Gastrocnemius medialis (tissue), 4 donors: ENCODE measurements around the gene CKB. TPM values are rescaled to one million over a fixed set of nuclear protein-coding genes. Genes with fewer than 3 reads are reported as not detected.

ENCODE experiments used
- ATAC-seq, 2 donors: fragments of 150-250 bp; one replicate each; pipeline ENCODE4 v1.9.1; 2016
- DNase-seq, 2 donors: peaks; one replicate each; pipeline ENCODE4 v3.0.0-alpha.2; 2019
- H3K27ac ChIP-seq, 4 donors: fragments of 200-600 bp; sonication (generic); 1 replicate in 1 of 4; 2 replicates in 3 of 4; pipeline ENCODE4 v1.5.1; 2016 to 2018; ENCODE audit warnings: mild to moderate bottlenecking in 2 of 4, moderate library complexity in 1 of 4
- H3K27me3 ChIP-seq, 3 donors: fragments of 200-600 bp; sonication (generic) in 2 of 3; 1 replicate in 1 of 3; 2 replicates in 2 of 3; pipeline versions ENCODE4 v1.5.1 to v1.6.0; 2016 to 2019; ENCODE audit warnings: mild to moderate bottlenecking in 1 of 3, moderate library complexity in 1 of 3
- H3K36me3 ChIP-seq, 2 donors: fragments of 200-600 bp; sonication (generic) in 1 of 2; one replicate each; pipeline ENCODE4 v1.5.1; 2017 to 2018
- H3K4me1 ChIP-seq, 2 donors: fragments of 200-600 bp; sonication (generic) in 1 of 2; one replicate each; pipeline ENCODE4 v1.5.1; 2016 to 2017; ENCODE audit warnings: mild to moderate bottlenecking in 2 of 2
- H3K4me3 ChIP-seq, 4 donors: fragments of 200-600 bp; sonication (generic) in 3 of 4; 1 replicate in 1 of 4; 2 replicates in 3 of 4; pipeline ENCODE4 v1.5.1; 2016 to 2019; ENCODE audit warnings: mild to moderate bottlenecking in 2 of 4
- H3K9me3 ChIP-seq, 3 donors: fragments of 200-600 bp; sonication (generic) in 2 of 3; 1 replicate in 1 of 3; 2 replicates in 2 of 3; pipeline ENCODE4 v1.5.1; 2016 to 2019
- CTCF ChIP-seq, 5 experiments: fragments of 450-650 bp in 3 of 5; fragments of 200-600 bp in 2 of 5; sonication (generic) in 2 of 5; IDR thresholded peaks in 4 of 5; conservative IDR thresholded peaks in 1 of 5; 1 replicate in 4 of 5; 2 replicates in 1 of 5; pipeline ENCODE4 v1.5.1; 2016 to 2019; ENCODE audit warnings: antibody characterized with exemption in 5 of 5, mild to moderate bottlenecking in 3 of 5, moderate library complexity in 3 of 5
- POLR2A ChIP-seq, 2 donors: fragments of 450-650 bp; IDR thresholded peaks; one replicate each; pipeline ENCODE4 v1.6.1; 2017; ENCODE audit warnings: antibody characterized with exemption in 2 of 2, mild to moderate bottlenecking in 2 of 2, moderate library complexity in 2 of 2
- in situ Hi-C, 4 donors: fragments of 200-750 bp; cut with MboI; loops; one replicate each; pipeline versions ENCODE4 v1.15.0 to v1.8.0; 2017; ENCODE audit warnings: low sequenced_read_pairs in 4 of 4
- intact Hi-C: fragments of 100-400 bp; cut with DNase I; formaldehyde crosslinking; loops from one replicate; pipeline ENCODE4 v1.15.1; 2023; ENCODE audit warnings: low total_unique reads
- total RNA-seq, 4 donors: library from RNA; depleted of rRNA; stranded (reverse); fragments of >200 nt; gene quantifications; one replicate each; pipeline versions ENCODE4 v1.1.0 to v1.2.3, GENCODE V29; 2016

The CKB gene
- total RNA-seq, 4 donors from 2014 or later: 20.7 to 110 (median 43.4) TPM

DNA sequence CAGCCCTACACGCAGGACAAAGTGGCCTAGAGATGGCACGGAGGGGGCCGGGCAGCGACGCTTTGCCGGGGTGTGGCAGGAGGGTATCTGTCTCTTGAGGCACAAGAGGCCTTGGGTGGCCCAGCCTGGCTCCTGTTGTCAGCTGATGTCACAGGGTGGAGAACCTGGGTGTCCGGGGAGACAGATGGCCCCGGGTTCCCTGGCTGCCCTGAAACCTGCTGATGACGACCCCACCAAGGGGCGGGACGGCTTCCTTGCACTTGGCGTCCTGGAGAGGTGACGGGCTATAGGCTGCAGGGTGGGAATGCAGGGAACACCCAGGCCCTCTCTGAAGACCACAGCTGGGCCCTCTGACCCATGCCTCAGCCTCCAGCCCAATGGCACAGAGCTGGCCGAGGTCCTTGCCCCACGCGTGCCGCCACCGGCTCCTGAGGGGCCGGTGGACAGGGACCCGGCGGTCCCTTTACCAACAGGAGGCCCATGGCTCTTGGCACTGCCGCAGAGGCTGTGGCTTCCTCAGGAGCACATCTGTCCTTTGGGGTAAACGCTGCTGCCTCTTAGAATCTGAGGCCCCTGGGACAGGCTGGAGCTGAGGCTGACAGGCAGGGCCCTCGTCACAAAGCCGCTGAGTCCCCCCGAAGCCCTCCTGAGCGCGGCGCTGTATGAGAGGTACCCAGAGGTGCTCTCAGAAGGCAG, 22.7 kb upstream of the CKB start:
- H3K9me3 ChIP-seq: no peaks in the 10 kb centered on the region
- H3K27ac ChIP-seq: no peak overlapping the region
- in situ Hi-C loops (no loop called here), intact Hi-C loops (loop anchor here (5.0 kb wide), 1 partner anchor 43 kb away; no protein-coding TSS in a partner anchor)
- H3K4me1 ChIP-seq: peaks cover 13 to 49% of the 10 kb centered on the region in 2 donors
- H3K27me3 ChIP-seq: no peaks in the 10 kb centered on the region
- DNase-seq (no peak), ATAC-seq (no peak)
- H3K36me3 ChIP-seq: no peaks in the 10 kb centered on the region
- TF ChIP-seq POLR2A (IDR thresholded peaks at IDR 0.05) (no peak), CTCF (IDR thresholded peaks at IDR 0.05 in 4 of 5, conservative IDR thresholded peaks at IDR 0.05 in 1 of 5) (no peak)
- no peak overlapping the region for H3K4me3 ChIP-seq

DNA sequence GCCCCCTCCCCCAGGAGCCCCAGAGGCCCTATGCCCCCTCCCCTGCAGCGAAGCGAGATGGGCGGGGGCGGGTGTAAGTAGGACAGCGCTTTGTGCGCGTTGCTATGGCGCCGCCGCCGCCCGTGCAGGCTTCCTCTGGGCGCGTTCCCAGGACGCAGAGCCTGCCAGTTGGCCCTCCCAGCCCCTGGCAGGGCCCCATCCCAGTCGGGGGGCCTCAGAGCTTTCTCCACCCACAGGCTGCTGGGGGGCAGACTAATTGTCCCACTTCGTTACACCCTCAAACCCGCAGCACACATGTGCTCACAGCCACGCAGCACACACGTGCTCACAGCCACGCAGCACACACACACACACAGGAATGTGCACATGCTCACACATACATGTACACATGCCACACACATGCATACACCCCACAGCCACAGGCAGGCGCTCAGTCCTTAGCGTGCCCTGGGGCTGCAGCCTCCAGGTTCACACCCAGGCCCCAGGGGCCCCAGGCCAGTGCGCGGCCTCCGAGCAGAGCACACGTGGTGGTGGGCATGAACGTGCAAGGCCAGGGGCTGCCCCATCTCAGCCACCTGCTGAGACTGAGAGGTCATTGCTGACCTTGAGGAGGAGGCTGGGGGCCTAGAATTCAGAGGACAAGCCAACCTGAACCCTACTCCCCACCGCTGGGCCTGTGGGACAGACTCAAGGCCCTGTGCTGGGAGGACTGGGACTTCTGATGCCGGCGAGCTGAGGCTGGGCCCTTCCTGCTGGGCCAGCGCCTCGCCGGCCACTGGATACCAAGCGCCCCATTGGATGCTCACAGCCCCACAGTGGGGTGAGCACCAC, 22.0 kb upstream of the CKB start:
- Histone ChIP-seq H3K36me3 (no peaks in the 10 kb centered on the region), H3K4me3 (no peak overlapping the region), H3K4me1 (peaks cover 15 to 46% of the 10 kb centered on the region in 2 donors), H3K9me3 (no peaks in the 10 kb centered on the region), H3K27ac (peak overlapping the region in 1 of 4 donors; percentile 23), H3K27me3 (no peaks in the 10 kb centered on the region)
- DNase-seq (no peak), ATAC-seq (no peak)
- intact Hi-C loops: loop anchor here (5.0 kb wide), 1 partner anchor 42 kb away; no protein-coding TSS in a partner anchor
- TF ChIP-seq CTCF (IDR thresholded peaks at IDR 0.05 in 4 of 5, conservative IDR thresholded peaks at IDR 0.05 in 1 of 5) (no peak), POLR2A (IDR thresholded peaks at IDR 0.05) (no peak)
- in situ Hi-C loops: no loop called here

DNA sequence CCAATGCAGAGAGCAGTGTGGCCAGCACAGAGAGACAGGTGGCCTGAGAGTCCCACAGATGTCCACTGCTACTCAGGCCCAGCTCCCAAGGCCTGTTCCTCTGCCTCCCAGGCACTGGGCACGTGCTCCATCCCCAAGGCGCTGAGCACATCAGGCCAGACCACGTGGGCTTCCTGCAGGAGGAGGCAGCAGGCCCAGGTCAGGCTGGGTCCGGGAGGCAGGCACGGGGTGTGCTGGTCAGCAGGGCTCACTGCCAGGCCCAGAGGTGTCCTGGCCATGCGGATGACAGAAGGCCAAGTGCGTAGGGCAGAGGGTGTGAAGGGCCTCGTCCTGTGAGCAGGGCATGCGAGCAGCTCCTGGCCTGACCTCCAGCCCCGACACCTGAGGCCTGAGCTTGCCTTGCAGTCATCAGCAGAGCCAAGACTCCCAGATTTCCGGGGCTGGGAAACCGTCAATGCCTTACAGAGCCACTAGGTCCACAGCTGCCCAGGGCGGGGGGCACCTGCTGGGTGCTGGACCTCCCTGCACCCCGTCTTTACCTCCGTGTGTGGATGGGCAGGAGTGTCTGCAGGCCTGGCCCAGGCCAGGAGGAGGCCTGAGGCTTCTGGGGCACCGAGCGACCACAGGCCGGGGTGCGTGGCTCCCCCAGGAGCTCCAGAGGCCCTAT, 21.2 kb upstream of the CKB start:
- Histone ChIP-seq H3K4me3 (no peak overlapping the region), H3K36me3 (no peaks in the 10 kb centered on the region), H3K27me3 (no peaks in the 10 kb centered on the region), H3K9me3 (no peaks in the 10 kb centered on the region), H3K27ac (peak overlapping the region in 3 of 4 donors; percentile 29 to 64 (median 57)), H3K4me1 (peaks cover 19 to 46% of the 10 kb centered on the region in 2 donors)
- TF ChIP-seq POLR2A (IDR thresholded peaks at IDR 0.05): no peak
- no peak for TF ChIP-seq CTCF (IDR thresholded peaks at IDR 0.05 in 4 of 5, conservative IDR thresholded peaks at IDR 0.05 in 1 of 5)
- ATAC-seq (peak in 1 of 2 donors; percentile 37), DNase-seq (peak; percentile 51 to 79)
- in situ Hi-C loops: no loop called here
- intact Hi-C loops: no loop called here

DNA sequence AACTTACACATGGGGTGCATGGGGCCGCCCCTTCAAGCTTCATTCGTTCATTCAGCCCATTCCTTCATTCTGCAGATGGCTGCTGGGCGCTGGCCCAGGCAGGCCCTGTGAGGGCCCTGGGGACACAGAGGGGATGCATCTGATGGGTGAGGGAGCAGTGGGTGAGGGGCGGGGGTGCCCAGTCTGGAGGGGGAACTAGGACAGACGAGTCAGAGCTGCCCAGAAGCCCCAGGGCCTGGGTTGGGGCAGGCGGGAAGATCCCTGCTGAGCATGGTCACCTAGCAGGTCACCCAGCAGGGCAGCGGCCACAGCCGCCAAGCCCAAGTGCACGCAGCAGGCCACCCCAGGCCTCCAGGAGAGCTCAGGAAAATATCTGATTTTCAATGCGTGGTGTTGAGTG, 20.5 kb upstream of the CKB start:
- no peak for ATAC-seq
- in situ Hi-C loops: no loop called here
- intact Hi-C loops: no loop called here
- no peak for TF ChIP-seq CTCF (IDR thresholded peaks at IDR 0.05 in 4 of 5, conservative IDR thresholded peaks at IDR 0.05 in 1 of 5)
- TF ChIP-seq POLR2A (IDR thresholded peaks at IDR 0.05): no peak
- peaks cover 26 to 52% of the 10 kb centered on the region in 2 donors for H3K4me1 ChIP-seq
- H3K36me3 ChIP-seq: no peaks in the 10 kb centered on the region
- H3K9me3 ChIP-seq: no peaks in the 10 kb centered on the region
- no peak for DNase-seq
- no peak overlapping the region for H3K4me3 ChIP-seq
- no peaks in the 10 kb centered on the region for H3K27me3 ChIP-seq
- peak overlapping the region in 3 of 4 donors; percentile 29 to 64 (median 57) for H3K27ac ChIP-seq
